Gastrocnemius medialis (tissue), 4 donors: ENCODE results near the gene BCL11B. TPM values are rescaled to one million over a fixed set of nuclear protein-coding genes. Genes with fewer than 3 reads are reported as not detected.
"Not testable (repeated sequence)": the region's sequence is repeated elsewhere in the genome, so short reads cannot be mapped to it uniquely, and the experiment has no call there.

Source experiments
- ATAC-seq, 2 donors: fragments of 150-250 bp; one replicate each; pipeline ENCODE4 v1.9.1; 2016
- DNase-seq, 2 donors: peaks; one replicate each; pipeline ENCODE4 v3.0.0-alpha.2; 2019
- H3K27ac ChIP-seq, 4 donors: fragments of 200-600 bp; sonication (generic); 1 replicate in 1 of 4; 2 replicates in 3 of 4; pipeline ENCODE4 v1.5.1; 2016 to 2018; ENCODE audit warnings: mild to moderate bottlenecking in 2 of 4, moderate library complexity in 1 of 4
- H3K27me3 ChIP-seq, 3 donors: fragments of 200-600 bp; sonication (generic) in 2 of 3; 1 replicate in 1 of 3; 2 replicates in 2 of 3; pipeline versions ENCODE4 v1.5.1 to v1.6.0; 2016 to 2019; ENCODE audit warnings: mild to moderate bottlenecking in 1 of 3, moderate library complexity in 1 of 3
- H3K36me3 ChIP-seq, 2 donors: fragments of 200-600 bp; sonication (generic) in 1 of 2; one replicate each; pipeline ENCODE4 v1.5.1; 2017 to 2018
- H3K4me1 ChIP-seq, 2 donors: fragments of 200-600 bp; sonication (generic) in 1 of 2; one replicate each; pipeline ENCODE4 v1.5.1; 2016 to 2017; ENCODE audit warnings: mild to moderate bottlenecking in 2 of 2
- H3K4me3 ChIP-seq, 4 donors: fragments of 200-600 bp; sonication (generic) in 3 of 4; 1 replicate in 1 of 4; 2 replicates in 3 of 4; pipeline ENCODE4 v1.5.1; 2016 to 2019; ENCODE audit warnings: mild to moderate bottlenecking in 2 of 4
- H3K9me3 ChIP-seq, 3 donors: fragments of 200-600 bp; sonication (generic) in 2 of 3; 1 replicate in 1 of 3; 2 replicates in 2 of 3; pipeline ENCODE4 v1.5.1; 2016 to 2019
- CTCF ChIP-seq, 5 experiments: fragments of 450-650 bp in 3 of 5; fragments of 200-600 bp in 2 of 5; sonication (generic) in 2 of 5; IDR thresholded peaks in 4 of 5; conservative IDR thresholded peaks in 1 of 5; 1 replicate in 4 of 5; 2 replicates in 1 of 5; pipeline ENCODE4 v1.5.1; 2016 to 2019; ENCODE audit warnings: antibody characterized with exemption in 5 of 5, mild to moderate bottlenecking in 3 of 5, moderate library complexity in 3 of 5
- POLR2A ChIP-seq, 2 donors: fragments of 450-650 bp; IDR thresholded peaks; one replicate each; pipeline ENCODE4 v1.6.1; 2017; ENCODE audit warnings: antibody characterized with exemption in 2 of 2, mild to moderate bottlenecking in 2 of 2, moderate library complexity in 2 of 2
- in situ Hi-C, 4 donors: fragments of 200-750 bp; cut with MboI; loops; one replicate each; pipeline versions ENCODE4 v1.15.0 to v1.8.0; 2017; ENCODE audit warnings: low sequenced_read_pairs in 4 of 4
- intact Hi-C: fragments of 100-400 bp; cut with DNase I; formaldehyde crosslinking; loops from one replicate; pipeline ENCODE4 v1.15.1; 2023; ENCODE audit warnings: low total_unique reads
- total RNA-seq, 4 donors: library from RNA; depleted of rRNA; stranded (reverse); fragments of >200 nt; gene quantifications; one replicate each; pipeline versions ENCODE4 v1.1.0 to v1.2.3, GENCODE V29; 2016

Gene BCL11B
- total RNA-seq, 4 donors from 2014 or later, result 0.05 to 0.62 (median 0.18) TPM; not detected in 1

- Histone ChIP-seq H3K36me3 (no peaks in the 10 kb centered on the region), H3K27ac (no peak overlapping the region), H3K9me3 (no peaks in the 10 kb centered on the region), H3K4me3 (no peak overlapping the region), H3K4me1 (peaks cover 0 to under 1% of the 10 kb centered on the region in 2 donors), H3K27me3 (peaks cover 0 to 5% (median 0%) of the 10 kb centered on the region in 3 donors)
- ATAC-seq, result no peak
- intact Hi-C loops (no loop called here), in situ Hi-C loops (no loop called here)
- no peak for DNase-seq
- TF ChIP-seq CTCF (IDR thresholded peaks at IDR 0.05 in 4 of 5, conservative IDR thresholded peaks at IDR 0.05 in 1 of 5) (no peak), POLR2A (IDR thresholded peaks at IDR 0.05) (no peak)
Measured at GRCh38 chr14:99186956-99187690, 84.9 kb downstream of the BCL11B start.

- H3K27me3 ChIP-seq, H3K27ac ChIP-seq, H3K4me1 ChIP-seq, DNase-seq, ATAC-seq, in situ Hi-C loops, H3K4me3 ChIP-seq, H3K36me3 ChIP-seq, intact Hi-C loops, H3K9me3 ChIP-seq: not testable (repeated sequence)
Measured at GRCh38 chr14:99186336-99186735, 85.7 kb downstream of the BCL11B start.

GRCh38 chr14:99185436-99186068, 86.4 kb downstream of the BCL11B start:
- Histone ChIP-seq H3K27ac (no peak overlapping the region), H3K4me1 (no peaks in the 10 kb centered on the region), H3K4me3 (no peak overlapping the region), H3K9me3 (no peaks in the 10 kb centered on the region), H3K36me3 (no peaks in the 10 kb centered on the region), H3K27me3 (peaks cover 0 to 5% (median 0%) of the 10 kb centered on the region in 3 donors)
- ATAC-seq (no peak), DNase-seq (no peak)
- intact Hi-C loops (no loop called here), in situ Hi-C loops (no loop called here)
- TF ChIP-seq POLR2A (IDR thresholded peaks at IDR 0.05) (no peak), CTCF (IDR thresholded peaks at IDR 0.05 in 4 of 5, conservative IDR thresholded peaks at IDR 0.05 in 1 of 5) (no peak)

- in situ Hi-C loops, result no loop called here
- Histone ChIP-seq H3K27ac (no peak overlapping the region), H3K27me3 (peaks cover 0 to 3% (median 0%) of the 10 kb centered on the region in 3 donors), H3K36me3 (no peaks in the 10 kb centered on the region), H3K4me1 (no peaks in the 10 kb centered on the region), H3K4me3 (no peak overlapping the region), H3K9me3 (no peaks in the 10 kb centered on the region)
- ATAC-seq (no peak), DNase-seq (no peak)
- TF ChIP-seq CTCF (IDR thresholded peaks at IDR 0.05 in 4 of 5, conservative IDR thresholded peaks at IDR 0.05 in 1 of 5), result no peak
- no peak for TF ChIP-seq POLR2A (IDR thresholded peaks at IDR 0.05)
- intact Hi-C loops, result no loop called here
Measured at GRCh38 chr14:99183716-99184115, 88.3 kb downstream of the BCL11B start.

- Histone ChIP-seq H3K4me3 (no peak overlapping the region), H3K36me3 (no peaks in the 10 kb centered on the region), H3K9me3 (no peaks in the 10 kb centered on the region), H3K4me1 (no peaks in the 10 kb centered on the region), H3K27ac (no peak overlapping the region), H3K27me3 (peaks cover 0 to 2% (median 0%) of the 10 kb centered on the region in 3 donors)
- in situ Hi-C loops (no loop called here), intact Hi-C loops (no loop called here)
- DNase-seq (no peak), ATAC-seq (no peak)
- TF ChIP-seq CTCF (IDR thresholded peaks at IDR 0.05 in 4 of 5, conservative IDR thresholded peaks at IDR 0.05 in 1 of 5), result no peak
- no peak for TF ChIP-seq POLR2A (IDR thresholded peaks at IDR 0.05)
Measured at GRCh38 chr14:99183311-99183710, 88.7 kb downstream of the BCL11B start.
